GM12864 (cell line): ENCODE results near the gene LIPM.

Source experiments
- DNase-seq: peaks from one replicate; pipeline ENCODE4 v3.0.0-alpha.2; 2011; ENCODE audit warnings: low read depth
- H3K4me3 ChIP-seq: 2 replicates; pipeline ENCODE4 v1.5.1; 2011; ENCODE audit warnings: mild to moderate bottlenecking, low read depth, low read length, control low read depth
- TF ChIP-seq, protein P1 (sequence below): IDR thresholded peaks from 2 replicates; pipeline ENCODE4 v1.5.1; 2011; ENCODE audit warnings: low read depth, mild to moderate bottlenecking, moderate library complexity, low read length, control low read depth, inconsistent platforms; ENCODE audit errors: missing control alignments

Gene LIPM

DNA sequence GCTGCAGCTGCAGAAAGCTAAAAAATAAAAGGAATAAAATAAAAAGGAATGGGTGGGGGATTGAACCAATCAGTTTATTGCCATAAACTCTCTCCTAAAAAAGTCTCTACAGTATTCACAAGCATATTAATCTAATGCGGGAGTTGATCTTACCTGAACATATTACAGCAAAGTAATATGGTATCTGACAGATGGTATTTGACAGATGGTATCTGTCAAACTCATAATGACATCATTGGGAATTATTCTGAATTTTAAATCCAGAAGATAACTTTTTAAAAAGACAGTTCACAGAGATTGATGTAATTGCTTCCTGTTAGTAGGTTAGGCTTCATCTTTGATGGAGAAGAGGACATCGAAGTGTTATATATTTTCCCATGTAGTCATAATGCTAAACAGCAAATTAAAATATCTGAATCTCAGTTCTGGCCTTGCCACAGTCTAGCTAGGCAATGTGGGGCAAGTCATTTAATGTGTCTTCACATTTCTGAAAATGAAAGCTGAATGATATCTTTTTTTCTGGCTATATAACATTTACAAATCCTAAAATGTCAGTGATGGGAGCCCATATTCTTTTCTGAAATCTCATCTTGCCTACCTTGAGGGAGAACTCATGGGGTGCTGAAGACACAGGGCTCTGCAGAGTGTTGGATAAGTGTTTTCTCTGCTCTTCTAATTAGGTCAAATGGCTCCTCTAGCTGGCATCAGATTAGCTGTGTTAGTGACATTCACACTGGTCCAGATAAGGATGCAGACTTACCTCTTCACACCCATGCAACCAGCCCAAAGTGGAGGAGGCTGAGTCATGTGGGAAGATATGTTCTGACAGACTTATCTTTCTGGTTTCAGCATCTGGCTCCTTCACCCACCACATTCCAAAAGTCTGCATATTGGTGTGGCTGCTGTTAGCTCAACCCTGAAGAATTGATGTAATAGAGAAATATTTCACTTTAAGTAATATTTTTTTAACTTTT lies 2.1 kb upstream of the LIPM start:
- DNase-seq, result no peak
- no peak overlapping the region for H3K4me3 ChIP-seq
- TF ChIP-seq, protein P1, sequence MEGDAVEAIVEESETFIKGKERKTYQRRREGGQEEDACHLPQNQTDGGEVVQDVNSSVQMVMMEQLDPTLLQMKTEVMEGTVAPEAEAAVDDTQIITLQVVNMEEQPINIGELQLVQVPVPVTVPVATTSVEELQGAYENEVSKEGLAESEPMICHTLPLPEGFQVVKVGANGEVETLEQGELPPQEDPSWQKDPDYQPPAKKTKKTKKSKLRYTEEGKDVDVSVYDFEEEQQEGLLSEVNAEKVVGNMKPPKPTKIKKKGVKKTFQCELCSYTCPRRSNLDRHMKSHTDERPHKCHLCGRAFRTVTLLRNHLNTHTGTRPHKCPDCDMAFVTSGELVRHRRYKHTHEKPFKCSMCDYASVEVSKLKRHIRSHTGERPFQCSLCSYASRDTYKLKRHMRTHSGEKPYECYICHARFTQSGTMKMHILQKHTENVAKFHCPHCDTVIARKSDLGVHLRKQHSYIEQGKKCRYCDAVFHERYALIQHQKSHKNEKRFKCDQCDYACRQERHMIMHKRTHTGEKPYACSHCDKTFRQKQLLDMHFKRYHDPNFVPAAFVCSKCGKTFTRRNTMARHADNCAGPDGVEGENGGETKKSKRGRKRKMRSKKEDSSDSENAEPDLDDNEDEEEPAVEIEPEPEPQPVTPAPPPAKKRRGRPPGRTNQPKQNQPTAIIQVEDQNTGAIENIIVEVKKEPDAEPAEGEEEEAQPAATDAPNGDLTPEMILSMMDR, result no peak

DNA sequence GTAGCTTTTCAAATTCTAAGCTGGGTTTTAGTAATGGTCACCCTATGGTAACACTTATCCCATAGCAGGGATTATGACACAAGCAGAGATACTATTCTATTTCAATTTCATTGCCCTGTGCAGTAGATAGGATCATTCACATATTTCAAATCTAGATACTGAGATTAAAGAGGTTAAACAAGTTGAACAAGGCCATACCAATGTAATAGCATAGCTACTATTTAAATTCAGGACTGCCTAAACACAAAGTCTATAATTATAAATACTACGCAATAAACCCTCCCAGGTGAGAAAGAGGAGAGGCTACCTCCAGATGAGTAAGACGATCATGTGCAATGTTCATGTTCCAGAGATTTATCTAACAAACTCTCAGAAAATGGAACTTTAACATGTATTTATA lies 1.1 kb downstream of the LIPM start:
- no peak for DNase-seq
- TF ChIP-seq, protein P1, result no peak
- no peak overlapping the region for H3K4me3 ChIP-seq

DNA sequence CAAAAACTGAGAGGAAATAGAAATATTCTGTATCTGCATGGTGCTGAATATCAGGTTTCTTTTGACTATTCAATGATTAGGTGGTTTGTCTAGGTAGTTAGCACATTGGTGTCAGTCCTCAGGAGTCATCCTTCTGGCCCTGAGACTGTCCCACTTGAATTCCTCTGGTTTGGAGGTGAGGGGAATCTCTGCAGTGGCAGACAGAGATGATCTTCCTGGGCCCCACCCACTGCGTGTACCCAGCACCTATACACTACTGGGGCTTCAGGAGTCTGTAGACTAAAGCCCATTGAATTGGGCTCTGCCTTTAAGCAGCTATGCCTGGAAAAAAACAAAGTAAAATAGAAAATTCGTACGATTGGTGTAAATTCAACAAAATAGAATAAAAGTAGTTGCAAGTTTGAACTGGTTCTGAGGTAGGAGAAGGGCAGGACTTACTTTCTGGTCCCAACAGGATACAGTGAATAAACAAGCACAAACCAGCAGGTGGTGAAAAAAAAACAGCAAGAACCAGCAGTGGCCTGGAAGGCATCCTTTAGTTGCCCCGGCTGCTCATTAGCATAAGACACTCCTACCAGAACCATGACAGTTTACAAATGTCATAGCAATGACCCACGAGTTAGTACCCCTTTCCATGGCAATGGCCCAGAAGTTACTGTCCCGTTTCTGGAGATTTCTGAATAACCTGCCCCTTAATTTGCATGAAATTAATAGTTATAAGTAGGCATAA lies 1.7 kb downstream of the LIPM start:
- DNase-seq, result no peak
- H3K4me3 ChIP-seq, result no peak overlapping the region
- TF ChIP-seq, protein P1, result no peak

DNA sequence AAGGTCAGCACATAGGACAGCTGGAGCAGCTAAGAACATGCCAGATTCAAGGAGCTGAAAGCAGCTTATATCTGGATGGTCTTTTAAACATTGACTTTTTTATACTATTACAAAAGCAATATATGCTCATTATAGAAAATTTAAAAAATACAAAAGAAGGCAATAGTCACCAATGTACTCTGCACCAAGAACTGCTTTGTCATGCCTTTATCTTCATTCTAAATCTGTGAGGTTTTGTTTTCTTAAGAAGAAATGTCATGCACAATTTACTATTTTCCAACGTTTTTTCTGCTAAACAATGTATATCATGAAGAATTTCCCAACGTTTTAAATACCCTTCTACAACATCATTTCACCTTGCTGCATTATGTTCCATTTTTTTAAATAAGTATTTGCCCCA lies 2.8 kb downstream of the LIPM start:
- DNase-seq, result no peak
- H3K4me3 ChIP-seq, result no peak overlapping the region
- TF ChIP-seq, protein P1, result no peak

DNA sequence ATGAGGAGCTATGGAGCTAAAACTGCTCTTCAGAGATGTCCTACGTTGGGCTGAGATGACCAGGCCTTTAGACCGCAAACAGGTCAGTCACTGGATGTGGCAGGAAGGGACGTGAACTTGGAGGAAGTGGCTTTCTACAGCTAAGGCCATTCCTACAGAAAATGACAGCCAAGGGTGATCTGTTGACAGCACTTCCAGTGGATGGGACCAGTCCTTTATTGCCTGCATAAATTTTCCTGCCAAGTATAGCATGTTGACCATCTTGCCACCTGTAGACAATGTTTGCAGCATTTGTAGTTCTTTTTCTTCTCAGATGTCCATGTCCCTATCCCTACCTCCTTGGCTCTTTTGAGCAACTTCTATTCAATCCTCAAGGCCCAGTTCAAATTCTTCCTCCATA lies 3.4 kb downstream of the LIPM start:
- H3K4me3 ChIP-seq, result no peak overlapping the region
- no peak for DNase-seq
- TF ChIP-seq, protein P1, result no peak

DNA sequence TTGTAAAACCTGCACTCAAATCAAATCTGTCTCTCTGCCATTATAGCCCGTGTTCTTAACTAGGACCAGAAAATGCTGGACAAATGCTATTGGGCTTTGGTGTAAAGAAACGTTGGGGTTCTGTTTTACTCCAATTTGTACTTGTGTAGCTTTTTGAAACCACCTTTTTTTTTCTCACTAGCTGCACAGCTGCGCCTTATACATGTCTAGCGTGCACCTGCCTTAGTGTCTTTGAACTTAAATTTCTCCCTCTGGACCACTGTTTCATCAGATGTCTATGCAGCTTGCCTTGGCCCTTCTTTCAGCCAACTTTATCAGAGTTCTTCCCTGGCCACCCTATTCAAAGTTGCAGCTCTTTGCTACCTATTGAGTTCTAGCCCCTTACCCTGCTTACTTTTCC lies 7.1 kb downstream of the LIPM start:
- TF ChIP-seq, protein P1, result no peak
- no peak for DNase-seq
- H3K4me3 ChIP-seq, result no peak overlapping the region
